ENCODE data around the gene APOO.
A peak's percentile ranks its signal among the peaks of the same experiment; 100 is the strongest.

APOO gene

GRCh38 chrX:23907498-23908218 is at the start of gene APOO, which contains the start of gene CXorf58:
TSS of gene APOO (minus strand) at chrX:23907938. CDS start at chrX:23907702, 236 bp downstream.
TSS of gene CXorf58 (plus strand) at chrX:23908006. CDS start at chrX:23910303, 2,297 bp downstream.
- peak; percentile 72 to 99 (median 86) for DNase-seq
- intact Hi-C loops (cut with DNase I), result loop anchor here (2.0 kb wide), 2 partner anchors 117 to 147 kb away; partner anchors contain the start of gene EIF2S3

GRCh38 chrX:23954396-23954795 is 46.7 kb upstream of the APOO start:
- DNase-seq, result no peak
- intact Hi-C loops (cut with DNase I), result no loop called here

- no peak for DNase-seq
- intact Hi-C loops (cut with DNase I), result no loop called here
These were observed 46.2 kb upstream of the APOO start for GRCh38 chrX:23953908-23954269.

DNA sequence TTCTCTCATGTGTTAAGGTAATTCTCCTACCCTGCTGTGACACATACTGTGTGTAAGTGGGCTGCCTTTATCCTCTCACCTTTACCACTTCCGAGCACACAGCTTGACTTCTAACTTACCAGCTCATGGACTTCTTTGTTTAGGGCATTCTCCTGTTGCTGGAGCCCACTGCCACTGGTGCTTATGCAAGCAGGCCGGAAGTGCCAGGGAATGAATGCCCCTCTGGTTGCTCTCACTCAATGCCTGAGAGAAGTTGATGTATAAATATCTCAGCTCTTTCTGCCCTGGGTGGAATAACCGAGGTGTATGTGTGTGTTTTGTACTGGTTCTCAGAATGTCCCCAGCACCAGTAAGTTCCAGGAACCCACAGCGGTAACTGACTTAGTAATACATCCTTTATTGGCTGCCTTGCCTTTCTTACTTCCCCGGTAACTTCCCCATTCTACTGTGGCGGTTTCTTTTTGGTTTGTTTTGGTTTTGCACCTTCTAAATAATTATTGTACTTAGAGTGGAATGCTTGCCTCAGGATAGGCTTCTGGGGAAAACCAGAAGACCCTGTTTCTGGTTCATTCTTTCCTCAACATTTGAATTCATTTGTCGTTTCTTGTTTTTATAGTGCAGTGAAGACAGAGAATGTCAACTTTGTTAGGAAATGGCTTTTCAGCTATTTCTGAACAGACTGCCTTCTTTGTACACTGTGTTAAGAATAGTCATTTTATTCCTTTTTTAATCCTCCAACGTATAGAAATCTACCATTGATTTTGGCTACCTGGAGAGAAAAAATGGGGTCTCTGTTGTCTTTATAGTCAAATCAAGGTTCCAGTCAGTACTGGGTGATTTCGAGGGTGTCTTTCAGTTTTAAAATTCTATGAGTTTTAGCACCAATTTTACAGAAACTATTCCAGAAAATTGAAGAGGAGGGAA is 45.5 kb upstream of the APOO start:
- DNase-seq, result no peak
- intact Hi-C loops (cut with DNase I), result no loop called here

GRCh38 chrX:23952391-23952790 is 44.7 kb upstream of the APOO start:
- DNase-seq, result no peak
- intact Hi-C loops (cut with DNase I), result no loop called here

- intact Hi-C loops (cut with DNase I), result no loop called here
- no peak for DNase-seq
These were observed 37.5 kb upstream of the APOO start for GRCh38 chrX:23945206-23945605.

- DNase-seq, result no peak
- intact Hi-C loops (cut with DNase I), result no loop called here
These were observed 36.5 kb upstream of the APOO start for GRCh38 chrX:23944234-23944633.

GRCh38 chrX:23939203-23939602 is 31.5 kb upstream of the APOO start:
- intact Hi-C loops (cut with DNase I), result no loop called here
- no peak for DNase-seq

GRCh38 chrX:23938690-23939089 is 31.0 kb upstream of the APOO start:
- no peak for DNase-seq
- intact Hi-C loops (cut with DNase I), result no loop called here

- no peak for DNase-seq
These were observed 29.4 kb upstream of the APOO start for GRCh38 chrX:23937100-23937499.

DNA sequence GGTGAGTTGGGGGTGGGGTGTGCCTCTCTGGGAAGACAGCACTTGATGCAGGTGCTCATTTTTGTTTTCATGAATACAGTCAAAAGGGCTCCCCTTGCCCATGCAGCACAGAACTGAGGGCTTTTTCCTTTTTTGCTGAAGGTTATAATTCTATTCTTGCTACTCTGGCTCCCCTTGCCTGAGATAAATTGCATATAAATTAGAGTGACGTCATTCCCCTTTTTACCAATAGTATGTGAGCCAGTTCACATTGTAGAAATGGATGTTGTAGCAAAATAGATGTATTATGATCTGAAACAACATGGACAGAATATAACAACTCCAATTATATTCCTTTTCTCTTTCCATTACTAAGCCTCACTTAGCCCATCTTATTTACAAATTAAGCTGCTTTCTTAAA is 28.4 kb upstream of the APOO start:
- intact Hi-C loops (cut with DNase I), result no loop called here
- no peak for DNase-seq

More at GRCh38 chrX:23937100-23937499, 29.4 kb upstream of the APOO start:
- intact Hi-C loops (cut with DNase I), result no loop called here

DNA sequence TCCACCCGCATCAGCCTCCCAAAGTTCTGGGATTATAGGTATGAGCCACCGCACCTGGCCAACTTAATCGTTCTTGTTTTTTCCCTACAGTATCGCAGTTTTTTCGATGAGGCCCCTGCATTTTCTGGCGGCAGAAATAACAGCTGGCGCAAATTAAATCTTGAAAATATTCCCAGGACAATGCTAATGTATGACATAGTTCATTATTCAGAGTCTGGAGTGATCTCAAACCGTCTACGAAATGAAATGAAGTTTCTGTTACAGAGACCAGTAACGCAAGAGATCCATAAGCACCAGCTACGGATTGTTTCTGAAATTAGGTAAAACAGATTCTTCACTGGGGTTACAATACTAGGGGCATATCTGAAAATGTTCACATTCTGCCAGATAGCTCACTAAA is 27.4 kb upstream of the APOO start:
- intact Hi-C loops (cut with DNase I), result no loop called here
- DNase-seq, result no peak

- intact Hi-C loops (cut with DNase I), result no loop called here
- DNase-seq, result no peak
These were observed 24.3 kb upstream of the APOO start for GRCh38 chrX:23932046-23932445.

DNA sequence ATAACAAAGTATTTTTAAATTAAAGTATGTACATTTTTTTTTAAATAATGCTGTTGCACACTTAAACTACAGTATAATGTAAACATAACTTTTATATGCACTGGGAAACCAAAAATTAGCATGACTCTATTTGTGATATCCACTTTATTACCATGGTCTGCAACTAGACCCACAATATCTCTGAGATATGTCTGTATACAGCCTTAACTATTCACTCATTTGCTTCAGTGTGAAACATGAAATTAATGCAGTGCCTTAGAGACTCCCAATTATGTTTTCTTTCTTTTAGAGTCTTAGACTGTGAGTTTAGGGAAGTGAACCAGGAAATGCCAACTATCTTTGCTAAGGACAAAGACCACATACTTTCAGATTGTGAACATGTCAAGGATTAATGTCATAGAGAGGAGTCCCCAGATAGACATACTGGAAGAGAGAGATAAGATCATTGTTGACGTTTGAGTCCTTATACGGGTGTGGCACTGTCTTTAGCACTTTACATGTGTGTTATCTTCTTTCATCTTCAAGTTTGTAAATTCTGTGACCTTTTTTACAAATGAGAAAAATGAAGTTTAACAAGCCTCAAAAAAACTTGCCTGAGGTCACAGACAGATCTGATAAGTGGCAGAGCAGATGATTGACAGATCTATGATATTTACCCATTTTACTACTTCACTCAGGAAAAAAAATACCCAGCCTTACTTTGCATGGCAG is 23.3 kb upstream of the APOO start:
- intact Hi-C loops (cut with DNase I), result no loop called here
- DNase-seq, result no peak

DNA sequence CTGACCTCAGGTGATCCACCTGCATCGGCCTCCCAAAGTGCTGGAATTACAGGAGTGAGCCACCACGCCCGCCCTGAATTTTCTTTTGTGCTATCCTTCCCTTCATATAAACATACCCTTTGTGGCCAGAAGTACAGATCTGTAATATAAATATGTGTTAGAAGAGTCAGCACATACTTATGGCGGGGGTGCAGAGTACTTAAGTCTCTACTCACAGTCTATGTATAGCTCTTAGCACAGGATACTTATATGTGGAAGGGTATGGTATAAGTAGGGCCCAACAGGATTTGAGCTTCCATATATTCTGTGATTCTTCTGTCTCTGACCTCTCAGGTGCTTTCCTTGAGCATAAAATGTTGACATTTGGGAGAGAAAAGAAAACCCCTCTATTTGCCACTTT is 18.3 kb upstream of the APOO start:
- intact Hi-C loops (cut with DNase I), result no loop called here

DNA sequence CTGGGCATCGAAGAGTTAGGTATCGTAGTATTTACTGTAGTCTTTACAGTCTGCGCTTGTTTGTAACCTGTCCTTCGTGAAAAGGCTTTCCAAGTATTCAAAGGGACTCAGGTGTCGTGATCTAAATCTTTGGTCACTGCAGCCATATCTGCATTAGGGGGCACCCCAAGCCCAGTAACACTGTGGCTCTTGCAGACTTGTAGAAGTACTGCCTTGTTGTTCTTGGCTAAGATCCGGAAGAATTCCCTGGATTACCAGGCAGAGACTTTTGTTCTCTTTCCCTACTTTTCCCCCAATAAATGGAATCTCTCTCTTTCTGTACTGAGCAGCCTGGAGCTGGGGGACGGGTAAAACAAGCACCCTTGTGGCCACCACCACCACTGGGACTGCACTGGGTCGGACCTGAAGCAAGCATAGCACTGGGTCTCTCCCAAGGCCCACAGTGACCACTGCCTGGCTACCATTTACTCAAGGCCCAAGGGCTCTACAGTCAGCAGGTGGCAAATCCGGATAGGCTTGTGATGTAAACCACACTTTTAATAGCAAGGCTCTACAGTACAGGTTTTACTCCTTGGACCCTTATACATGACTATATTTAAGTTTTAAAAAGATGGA is 12.1 kb upstream of the APOO start:
- intact Hi-C loops (cut with DNase I), result no loop called here

More for the DNA sequence above, 18.3 kb upstream of the APOO start:
- no peak for DNase-seq

DNA sequence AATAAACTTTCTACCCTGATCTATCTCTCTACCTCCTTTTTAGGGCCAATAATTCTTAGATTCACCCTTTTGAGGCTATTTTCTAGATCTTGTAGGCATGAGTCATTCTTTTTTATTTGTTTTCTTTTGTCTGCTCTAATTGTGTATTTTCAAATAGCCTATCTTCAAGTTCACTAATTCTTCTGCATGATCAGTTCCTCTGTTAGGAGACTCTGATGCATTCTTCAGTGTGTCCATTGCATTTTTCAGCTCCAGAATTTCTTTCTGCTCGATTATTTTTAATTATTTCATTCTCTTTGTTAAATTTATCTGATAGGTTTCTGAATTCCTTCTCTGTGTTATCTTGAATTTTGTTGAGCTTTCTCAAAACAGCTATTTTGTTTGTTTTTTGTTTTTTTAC is 11.4 kb upstream of the APOO start:
- intact Hi-C loops (cut with DNase I), result no loop called here
- DNase-seq, result no peak

More for the DNA sequence above, 12.1 kb upstream of the APOO start:
- DNase-seq, result no peak

- no peak for DNase-seq
- intact Hi-C loops (cut with DNase I), result no loop called here
These were observed 3.5 kb upstream of the APOO start for GRCh38 chrX:23911126-23911835.

- intact Hi-C loops (cut with DNase I), result loop anchor here (2.0 kb wide), 2 partner anchors 116 to 146 kb away; partner anchors contain the start of gene EIF2S3
- no peak for DNase-seq
These were observed 674 bp upstream of the APOO start for GRCh38 chrX:23908219-23909004.
